Left forelimb (tissue), 1 donor: Measurements from ENCODE around the gene DPEP2.
"Not testable (repeated sequence)": the region's sequence is repeated elsewhere in the genome, so short reads cannot be mapped to it uniquely, and the experiment has no call there.

Experiments used
- DNase-seq: peaks from one replicate; pipeline ENCODE4 v3.0.0-alpha.2; 2018; ENCODE audit warnings: low spot score

DPEP2 gene

DNA sequence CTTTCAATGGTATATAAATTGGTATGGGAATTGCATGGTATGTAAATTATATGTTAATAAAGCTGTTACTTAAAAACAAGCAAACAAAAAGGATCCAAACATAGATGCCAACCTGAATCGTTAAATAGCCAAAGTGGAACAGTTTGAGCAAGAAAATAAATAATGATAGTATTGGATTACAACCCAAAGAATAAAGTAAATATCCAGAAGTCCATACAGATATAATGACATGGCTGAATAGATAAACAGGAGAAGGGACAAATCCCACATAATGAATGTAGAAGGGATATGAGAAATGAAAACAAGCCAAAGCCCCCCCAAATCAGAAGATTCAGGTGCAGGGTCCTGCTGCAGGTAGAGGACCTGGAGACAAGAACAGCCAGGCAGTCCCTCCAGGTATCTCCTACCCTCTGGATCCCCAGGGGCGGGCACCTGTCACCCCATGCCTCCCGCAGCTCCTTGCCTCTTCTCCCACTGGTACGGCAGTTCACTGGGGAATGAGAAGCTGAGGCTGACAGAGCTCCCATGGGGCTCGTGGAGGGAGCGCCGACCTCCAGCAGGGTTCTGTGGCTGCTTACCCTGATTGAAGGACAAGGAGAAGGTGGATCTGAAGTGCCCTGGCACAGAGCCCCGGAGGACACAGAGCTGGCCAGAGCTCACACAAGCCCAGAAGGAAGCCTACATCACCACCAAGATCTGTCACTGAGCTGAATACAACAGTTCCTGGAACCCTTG, 45.5 kb downstream of the DPEP2 start:
- no peak for DNase-seq

GRCh38 chr16:67951485-67951884, 47.8 kb downstream of the DPEP2 start:
- DNase-seq: no peak

DNA sequence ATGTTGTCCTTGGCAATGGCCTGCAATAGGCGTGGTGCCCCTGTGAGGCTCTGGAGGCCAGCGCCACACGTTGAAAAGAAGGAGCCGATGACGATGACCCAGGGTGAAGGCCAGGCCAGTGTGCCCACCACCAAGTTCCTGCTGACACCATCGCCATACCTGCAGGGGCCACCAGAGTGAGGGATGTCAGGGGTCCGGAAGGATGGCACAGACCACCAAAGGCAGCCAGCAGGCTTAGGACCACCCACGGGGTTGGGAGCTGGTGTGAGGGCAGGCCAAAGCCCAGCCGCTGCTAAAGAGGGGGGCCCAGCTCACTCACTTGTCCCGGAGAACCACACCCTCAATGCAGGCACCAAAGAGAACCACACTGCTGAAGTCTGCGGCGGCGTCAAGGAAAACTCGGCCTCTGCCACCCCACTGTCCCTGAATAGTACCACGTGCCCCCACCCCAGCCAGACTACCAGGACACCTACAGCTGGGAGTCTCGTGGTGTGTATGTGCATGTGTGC, 48.9 kb downstream of the DPEP2 start:
- no peak for DNase-seq

DNA sequence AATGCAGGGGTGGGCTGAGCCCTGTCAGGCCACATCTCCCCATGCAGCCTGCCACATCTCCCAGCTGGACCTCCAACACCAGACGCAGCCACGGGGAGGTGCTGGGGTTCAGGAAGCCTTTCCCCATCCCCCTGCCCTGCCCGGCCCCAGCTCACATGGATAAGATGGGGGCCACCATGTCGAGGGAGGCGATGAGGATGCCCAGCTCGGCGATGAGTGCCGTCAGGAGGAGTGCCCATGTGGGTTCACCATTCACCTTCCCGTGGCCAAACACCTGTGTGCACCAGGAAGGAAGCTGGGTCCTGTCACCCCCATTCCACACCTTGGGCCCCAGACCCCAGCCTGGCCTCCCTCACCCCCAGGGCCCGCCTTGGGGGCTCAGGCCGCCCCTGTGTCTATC, 49.6 kb downstream of the DPEP2 start:
- no peak for DNase-seq

DNA sequence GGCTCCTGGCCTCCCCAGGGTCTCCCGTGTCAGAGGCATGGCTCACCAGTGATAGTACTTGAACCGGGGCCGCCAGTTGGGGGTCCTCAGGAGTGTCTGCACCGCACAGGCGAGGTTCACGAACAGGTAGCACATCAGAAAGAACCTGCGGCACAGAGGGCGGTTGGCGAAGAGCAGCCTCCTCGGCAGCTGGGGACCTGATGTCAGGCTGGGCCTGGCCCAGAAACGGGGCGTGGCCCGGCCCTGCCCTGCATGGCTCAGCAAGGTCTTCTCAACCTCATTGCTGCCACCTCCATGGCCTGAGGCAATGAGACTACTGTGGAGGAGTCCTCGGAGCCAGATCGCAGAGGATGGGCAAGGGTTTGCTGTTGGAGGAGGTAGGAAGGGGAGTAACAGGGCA, 51.3 kb downstream of the DPEP2 start:
- no peak for DNase-seq

DNA sequence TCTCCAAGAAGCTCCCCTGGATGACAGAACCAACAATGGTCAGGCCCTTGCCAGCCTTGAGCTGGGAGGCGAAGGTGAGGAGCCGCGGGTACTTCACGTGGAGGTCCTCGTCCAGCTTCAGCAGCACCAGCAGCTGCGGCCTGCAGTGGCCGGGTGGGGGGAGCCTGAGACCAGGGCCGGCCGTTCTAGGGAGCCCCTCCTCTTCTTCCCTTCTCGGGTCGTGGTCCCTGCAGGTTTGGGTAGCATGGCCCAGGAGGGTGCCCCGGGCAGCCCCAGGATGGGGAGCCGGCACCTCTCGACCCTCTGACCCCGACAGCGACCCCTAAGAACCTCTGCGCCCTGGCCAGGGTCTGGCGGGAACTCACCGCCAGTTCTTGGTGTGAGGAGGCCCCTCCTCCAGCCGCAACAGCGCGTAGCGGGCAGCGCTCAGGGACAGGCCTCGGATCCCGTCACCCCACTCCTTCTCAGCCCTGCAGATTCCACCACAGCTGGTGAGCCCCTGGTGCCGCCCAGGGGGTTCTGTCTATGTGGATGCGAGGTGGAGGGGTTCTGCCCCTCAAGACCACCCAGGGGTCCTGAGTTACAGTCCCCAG, 52.2 kb downstream of the DPEP2 start:
- no peak for DNase-seq

GRCh38 chr16:67946128-67946569, 53.1 kb downstream of the DPEP2 start:
- no peak for DNase-seq

DNA sequence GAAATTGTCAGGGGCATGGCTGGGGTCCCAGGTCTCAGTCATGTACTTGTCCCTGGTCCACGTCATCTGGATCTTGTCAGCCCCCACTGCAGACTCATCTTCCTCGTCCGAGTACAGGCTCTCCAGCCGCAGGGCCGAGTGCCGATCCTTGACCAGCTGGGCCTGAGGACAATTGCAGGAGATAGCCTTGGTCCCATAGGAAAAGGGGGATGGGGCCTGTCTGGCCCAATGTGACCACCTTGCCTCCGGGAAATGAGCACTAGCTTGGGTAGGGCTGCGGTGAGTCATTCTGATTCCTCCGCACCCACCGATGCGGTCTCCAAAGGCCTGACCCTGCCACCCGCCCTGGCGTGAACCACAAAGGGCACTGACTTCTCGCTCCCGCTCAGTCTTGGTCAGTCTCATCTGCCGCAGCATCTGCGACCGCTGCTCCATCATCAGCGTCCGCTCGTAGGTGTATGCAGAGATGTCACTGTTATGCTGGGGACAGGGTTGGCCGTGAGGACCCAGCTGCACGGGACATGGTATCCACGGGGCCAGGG, 53.8 kb downstream of the DPEP2 start:
- no peak for DNase-seq

- no peak for DNase-seq
Measured at GRCh38 chr16:67944690-67945391, 54.4 kb downstream of the DPEP2 start.

DNA sequence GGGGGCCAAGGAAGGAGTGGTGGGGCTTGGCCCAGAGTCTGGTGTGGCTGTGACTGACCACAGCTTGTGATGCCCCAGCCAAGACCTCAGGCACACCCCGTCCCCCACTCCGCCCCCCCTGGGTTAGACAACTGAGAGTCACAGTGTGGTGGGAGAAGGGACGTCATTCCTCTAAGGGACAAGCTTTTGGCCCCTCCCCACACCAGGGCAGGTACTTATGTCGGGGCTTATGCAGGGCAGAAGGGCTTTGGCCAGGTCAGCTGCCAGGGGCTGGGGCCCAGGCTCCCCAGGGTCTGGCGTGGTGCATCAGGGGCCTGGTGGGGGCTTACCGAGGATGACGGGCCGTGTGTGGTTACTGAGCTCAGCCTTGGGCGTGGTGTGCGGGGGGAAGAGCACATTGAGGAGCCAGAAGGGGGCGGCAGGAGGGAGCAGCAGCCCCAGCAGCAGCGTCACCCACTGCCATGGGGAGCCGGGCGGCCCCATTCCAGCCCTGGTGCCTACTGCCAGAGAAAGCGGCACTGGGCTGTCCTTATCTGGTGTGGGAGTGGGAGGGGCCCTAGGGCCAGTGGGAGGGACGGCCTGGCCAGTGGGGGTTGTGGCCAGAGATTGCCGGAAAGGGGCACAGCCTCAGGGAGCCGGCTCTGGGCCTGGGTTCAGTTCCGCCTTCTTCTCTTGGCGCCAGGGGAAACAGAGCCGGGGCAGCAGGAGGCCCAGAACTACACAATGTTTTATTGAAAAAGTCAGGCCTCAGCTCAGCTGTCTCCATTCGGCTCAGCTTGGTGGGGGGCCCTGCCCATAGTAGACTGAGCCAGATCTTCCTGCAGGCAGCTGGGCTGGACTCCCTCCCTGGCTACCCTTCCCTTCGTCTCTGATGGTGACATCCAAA, 55.4 kb downstream of the DPEP2 start, which contains the start of gene LCAT:
TSS of gene LCAT (minus strand) at position 502 of the 886 bp plus-strand sequence. CDS start at position 483, 19 bp downstream.
- DNase-seq: no peak

DNA sequence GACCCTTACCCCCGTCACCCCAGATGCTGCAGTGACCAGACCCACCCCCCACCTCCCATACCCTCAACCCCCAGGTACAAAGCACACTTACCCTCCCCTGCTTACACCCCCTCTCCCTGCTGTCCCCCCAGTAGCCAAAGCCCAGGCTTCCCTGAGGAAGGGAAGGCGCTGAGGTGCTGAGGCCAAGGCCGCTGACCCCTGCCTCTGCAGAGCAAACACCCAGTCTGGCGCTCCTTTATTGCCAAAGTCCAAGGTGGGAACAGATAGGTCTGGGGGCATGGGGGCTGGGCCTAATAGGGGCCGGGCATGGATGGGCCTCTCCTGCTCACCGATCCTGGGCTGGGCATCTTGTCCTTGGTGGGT, 56.0 kb downstream of the DPEP2 start:
- no peak for DNase-seq

DNA sequence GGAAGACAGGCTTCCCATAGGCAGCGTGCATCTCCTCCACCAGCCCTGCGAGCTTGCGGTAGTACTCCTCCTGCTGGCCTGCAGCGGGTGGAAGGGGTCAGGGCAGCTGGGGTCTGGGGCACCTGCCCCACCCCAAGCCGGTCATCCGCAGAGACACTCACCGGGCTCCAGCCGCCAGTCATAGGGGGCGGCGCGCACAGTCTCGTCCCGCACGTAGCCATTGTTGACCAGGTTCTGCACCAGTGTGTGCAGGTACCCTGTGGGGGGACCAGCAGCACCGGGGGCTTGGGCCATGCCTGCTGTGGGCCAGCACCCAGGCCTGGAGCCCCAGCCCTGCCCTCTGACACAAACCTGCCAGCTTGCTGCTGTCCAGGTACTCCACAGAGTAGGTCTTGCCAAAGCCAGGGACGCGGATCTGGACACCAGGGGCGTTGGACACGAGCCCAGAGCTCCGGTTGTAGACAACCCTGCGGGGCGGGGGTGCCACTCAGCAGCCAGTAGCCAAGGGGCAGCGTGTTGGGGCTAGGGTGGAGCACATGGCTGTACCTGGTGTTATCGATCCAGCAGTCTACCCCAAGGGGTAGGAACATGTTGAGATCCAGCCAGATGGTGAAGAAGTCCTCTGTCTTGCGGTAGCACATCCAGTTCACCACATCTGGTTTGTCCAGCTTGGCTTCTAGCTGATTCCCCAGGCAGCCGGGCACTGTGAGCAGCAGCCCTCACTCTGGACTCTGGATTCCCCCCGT, 56.6 kb downstream of the DPEP2 start:
- DNase-seq: no peak

GRCh38 chr16:67942200-67942509, 57.1 kb downstream of the DPEP2 start:
- DNase-seq: no peak

GRCh38 chr16:67941469-67942199, 57.6 kb downstream of the DPEP2 start:
- DNase-seq: no peak

DNA sequence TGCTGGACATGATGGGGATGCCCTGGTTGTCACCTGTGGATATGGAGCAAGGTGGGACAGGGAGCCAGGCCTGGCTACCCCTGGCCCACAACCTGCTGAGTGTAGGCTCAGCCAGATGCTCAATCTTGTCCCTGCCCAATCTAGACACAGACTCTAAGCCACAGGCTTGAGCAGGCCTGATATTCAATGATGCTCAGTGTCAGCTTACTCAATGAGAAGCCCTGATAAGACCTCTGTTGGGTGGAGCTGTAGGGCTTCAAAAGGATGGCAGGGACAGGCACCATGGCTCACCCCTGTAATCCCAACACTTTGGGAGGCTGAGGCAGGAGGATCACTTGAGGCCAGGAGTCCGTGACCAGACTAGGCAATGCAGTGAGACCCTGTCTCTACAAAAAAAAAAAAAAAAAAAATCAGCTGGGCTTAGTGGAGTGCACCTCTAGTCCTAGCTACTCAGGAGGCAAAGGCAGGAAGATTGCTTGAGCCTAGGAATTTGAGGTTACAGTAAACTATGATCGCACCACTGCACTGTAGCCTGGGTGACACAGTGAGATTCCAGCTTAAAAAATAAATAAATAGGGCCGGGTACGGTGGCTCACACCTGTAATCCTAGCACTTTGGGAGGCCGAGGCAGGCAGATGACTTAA, 58.7 kb downstream of the DPEP2 start:
- DNase-seq: no peak

DNA sequence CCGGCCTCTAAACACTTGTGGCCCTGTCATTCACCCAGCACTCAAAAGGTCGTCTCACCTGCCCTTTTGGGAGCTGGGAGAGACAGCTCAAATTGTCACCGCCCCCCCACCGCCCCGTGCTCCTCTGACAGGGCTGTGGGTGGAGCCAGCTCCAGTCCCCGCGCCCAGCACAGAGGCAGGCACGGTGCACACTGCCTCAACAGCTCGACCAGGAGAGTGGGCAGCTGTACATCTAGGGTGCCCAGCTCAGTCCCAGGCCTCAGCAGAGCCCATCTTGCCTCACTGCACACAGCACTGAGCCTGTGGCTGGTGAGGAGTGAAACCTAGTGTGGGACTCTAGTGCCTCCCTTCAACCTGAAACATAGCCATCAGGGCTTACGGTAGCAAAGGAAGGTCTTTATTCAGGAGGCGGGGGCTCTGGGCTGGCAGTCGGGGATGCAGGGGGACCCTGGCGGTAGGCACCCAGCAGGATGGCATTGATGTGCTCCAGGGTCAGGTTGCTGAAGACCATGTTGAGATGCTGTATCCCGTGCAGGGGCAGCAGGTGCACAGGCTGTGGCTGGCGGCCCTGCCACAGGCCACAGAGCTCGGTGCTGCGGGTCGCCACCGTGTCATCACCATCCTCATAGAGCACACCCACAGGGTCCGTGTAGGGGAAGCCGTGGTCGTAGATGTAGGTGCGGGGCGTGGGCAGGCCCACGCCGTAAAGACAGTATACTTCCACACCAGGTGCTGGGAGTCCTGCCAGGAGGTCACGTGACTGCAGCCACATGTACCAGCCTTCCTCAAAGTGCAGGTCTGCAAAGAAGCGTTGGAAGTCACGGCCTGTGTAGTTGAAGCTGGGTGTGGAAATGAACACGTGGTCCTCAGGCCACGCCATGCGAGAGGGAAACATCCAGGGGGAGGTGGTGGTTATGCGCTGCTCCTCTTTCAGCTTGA, 59.5 kb downstream of the DPEP2 start:
- no peak for DNase-seq

GRCh38 chr16:67937713-67938112, 61.6 kb downstream of the DPEP2 start:
- DNase-seq: not testable (repeated sequence)
